ENCODE results near the gene ZSCAN22.

GRCh38 chr19:58355215-58355796, 28.5 kb downstream of the ZSCAN22 start:
- no peak for TF ChIP-seq CTCF (IDR thresholded peaks at IDR 0.05)
- no peak for TF ChIP-seq POLR2A (IDR thresholded peaks at IDR 0.05)

Measured in Peyer's patch (tissue), 4 donors.